HEK293 (cell line): ENCODE results near the gene GP9.

Experiments used
- CTCF ChIA-PET: fragments of 350-600 bp; formaldehyde crosslinking; extraction: SDS; loops from one replicate; lab custom pipeline; 2021; ENCODE audit warnings: antibody characterized with exemption; lab: Yijun Ruan, JAX
- POLR2A ChIA-PET: fragments of 300-600 bp; formaldehyde crosslinking; extraction: SDS; loops from one replicate; lab custom pipeline; 2020; ENCODE audit warnings: antibody characterized with exemption, inconsistent platforms; lab: Yijun Ruan, JAX
- H3K27ac ChIP-seq: fragments of 200-500 bp; sonication (Bioruptor generic); 2 replicates; pipeline ENCODE4 v1.5.1; 2014; ENCODE audit warnings: low read depth, low read length, control low read depth, inconsistent platforms; ENCODE audit errors: extremely low read depth
- H3K36me3 ChIP-seq, 2 experiments: fragments of 200-500 bp in 1 of 2; sonication (Bioruptor generic) in 1 of 2; 1 replicate in 1 of 2; 2 replicates in 1 of 2; pipeline ENCODE4 v1.5.1; 2014 to 2017; ENCODE audit warnings: inconsistent platforms in 2 of 2, low read length in 2 of 2; ENCODE audit not compliant: control insufficient read depth in 2 of 2, insufficient read depth in 1 of 2
- H3K4me1 ChIP-seq: fragments of 200-500 bp; sonication (Bioruptor generic); 2 replicates; pipeline ENCODE4 v1.5.1; 2014; ENCODE audit warnings: mild to moderate bottlenecking, low read length, inconsistent platforms; ENCODE audit not compliant: control insufficient read depth, insufficient read depth
- H3K4me3 ChIP-seq: 2 replicates; pipeline ENCODE4 v1.5.1; 2011; ENCODE audit warnings: low read depth, mild to moderate bottlenecking, control low read depth, low read length, moderate library complexity
- H3K9me3 ChIP-seq: fragments of 200-500 bp; sonication (Bioruptor generic); 2 replicates; pipeline ENCODE4 v1.5.1; 2014; ENCODE audit warnings: low read depth, low read length, inconsistent platforms; ENCODE audit not compliant: control insufficient read depth, insufficient read depth
- CTCF ChIP-seq: fragments of 450-650 bp; formaldehyde crosslinking; IDR thresholded peaks from 2 replicates; pipeline ENCODE4 v1.5.1; 2016; ENCODE audit warnings: missing biosample characterization, missing genetic modification characterization
- EGR2 ChIP-seq: fragments of 450-650 bp; formaldehyde crosslinking; IDR thresholded peaks from 2 replicates; pipeline ENCODE4 v1.5.1; 2016; ENCODE audit warnings: low read depth, missing biosample characterization, missing genetic modification characterization
- ELK4 ChIP-seq: IDR thresholded peaks from 2 replicates; pipeline ENCODE4 v1.6.1; 2011; ENCODE audit warnings: mild to moderate bottlenecking, low read depth, low read length, borderline replicate concordance
- GLIS2 ChIP-seq: fragments of 450-650 bp; formaldehyde crosslinking; IDR thresholded peaks from 2 replicates; pipeline ENCODE4 v1.5.1; 2016; ENCODE audit warnings: missing biosample characterization, missing genetic modification characterization
- INSM2 ChIP-seq: fragments of 450-650 bp; formaldehyde crosslinking; IDR thresholded peaks from 2 replicates; pipeline ENCODE4 v1.5.1; 2016; ENCODE audit warnings: missing biosample characterization, missing genetic modification characterization
- KLF9 ChIP-seq: fragments of 450-650 bp; formaldehyde crosslinking; IDR thresholded peaks from 2 replicates; pipeline ENCODE4 v1.5.1; 2016; ENCODE audit warnings: missing biosample characterization, missing genetic modification characterization, low read depth
- SP2 ChIP-seq: fragments of 450-650 bp; formaldehyde crosslinking; IDR thresholded peaks from 2 replicates; pipeline ENCODE4 v1.5.1; 2016; ENCODE audit warnings: missing biosample characterization, missing genetic modification characterization
- ZBTB11 ChIP-seq: fragments of 450-650 bp; formaldehyde crosslinking; conservative IDR thresholded peaks from 2 replicates; pipeline ENCODE4 v1.5.1; 2016; ENCODE audit warnings: low read depth, missing biosample characterization, missing genetic modification characterization
- ZBTB48 ChIP-seq: fragments of 450-650 bp; formaldehyde crosslinking; IDR thresholded peaks from 2 replicates; pipeline ENCODE4 v1.5.1; 2016; ENCODE audit warnings: missing biosample characterization, missing genetic modification characterization
- ZEB2 ChIP-seq: fragments of 450-650 bp; formaldehyde crosslinking; IDR thresholded peaks from 2 replicates; pipeline ENCODE4 v1.5.1; 2016; ENCODE audit warnings: missing biosample characterization, missing genetic modification characterization
- ZNF132 ChIP-seq: fragments of 450-650 bp; formaldehyde crosslinking; IDR thresholded peaks from 2 replicates; pipeline ENCODE4 v1.5.1; 2017; ENCODE audit warnings: missing biosample characterization, missing genetic modification characterization, borderline replicate concordance
- ZNF18 ChIP-seq: fragments of 450-650 bp; formaldehyde crosslinking; IDR thresholded peaks from 2 replicates; pipeline ENCODE4 v1.5.1; 2016; ENCODE audit warnings: missing biosample characterization, missing genetic modification characterization
- ZNF214 ChIP-seq: fragments of 450-650 bp; formaldehyde crosslinking; IDR thresholded peaks from 2 replicates; pipeline ENCODE4 v1.5.1; 2017; ENCODE audit warnings: missing biosample characterization, mild to moderate bottlenecking, missing genetic modification characterization, borderline replicate concordance
- ZNF24 ChIP-seq: fragments of 450-650 bp; formaldehyde crosslinking; IDR thresholded peaks from 2 replicates; pipeline ENCODE4 v1.5.1; 2016; ENCODE audit warnings: missing biosample characterization, missing genetic modification characterization
- ZNF580 ChIP-seq: fragments of 450-650 bp; formaldehyde crosslinking; IDR thresholded peaks from 2 replicates; pipeline ENCODE4 v1.5.1; 2016; ENCODE audit warnings: missing biosample characterization, missing genetic modification characterization
- ZNF610 ChIP-seq: fragments of 450-650 bp; formaldehyde crosslinking; IDR thresholded peaks from 2 replicates; pipeline ENCODE4 v1.5.1; 2016; ENCODE audit warnings: missing biosample characterization, missing genetic modification characterization, borderline replicate concordance
- ZNF664 ChIP-seq: fragments of 450-650 bp; formaldehyde crosslinking; IDR thresholded peaks from 2 replicates; pipeline ENCODE4 v1.5.1; 2016; ENCODE audit warnings: missing biosample characterization, missing genetic modification characterization
- ZNF677 ChIP-seq: fragments of 450-650 bp; IDR thresholded peaks from 2 replicates; pipeline ENCODE4 v1.5.0; 2018; ENCODE audit warnings: missing biosample characterization, mild to moderate bottlenecking, missing genetic modification characterization, moderate library complexity

GP9 gene

GRCh38 chr3:129025691-129026435 is 34.7 kb upstream of the GP9 start:
- H3K4me3 ChIP-seq = no peak overlapping the region
- POLR2A ChIA-PET = no interaction called here
- CTCF ChIA-PET = interaction anchor here (0.9 to 3.2 kb wide), 6 partner anchors 9 to 91 kb away, joined by 3 to 22 read pairs (median 7); no protein-coding TSS in a partner anchor
- no peaks in the 10 kb centered on the region for H3K9me3 ChIP-seq
- TF ChIP-seq ZNF677 = no peak
- peak; percentile 18; the same call in 1 of the 2 replicates for TF ChIP-seq ZNF664 (tag by site-specific recombination)
- no peaks in the 10 kb centered on the region for H3K4me1 ChIP-seq
- H3K27ac ChIP-seq = no peak overlapping the region
- H3K36me3 ChIP-seq = no peaks in the 10 kb centered on the region

GRCh38 chr3:129026728-129027543 is 33.6 kb upstream of the GP9 start:
- H3K4me1 ChIP-seq = no peaks in the 10 kb centered on the region
- H3K27ac ChIP-seq = peak overlapping the region; percentile 1; the same call in 1 of the 2 replicates
- H3K36me3 ChIP-seq = no peaks in the 10 kb centered on the region
- no peaks in the 10 kb centered on the region for H3K9me3 ChIP-seq
- peak overlapping the region; percentile 49 for H3K4me3 ChIP-seq
- ChIA-PET CTCF (interaction anchor here (0.6 to 3.2 kb wide), 19 partner anchors 10 to 1053 kb away, joined by 3 to 22 read pairs (median 4); no protein-coding TSS in a partner anchor), POLR2A (interaction anchor here (0.6 to 1.3 kb wide), 5 partner anchors 13 to 376 kb away, joined by 3 to 6 read pairs (median 4); no protein-coding TSS in a partner anchor)
- TF ChIP-seq KLF9 (tag by site-specific recombination) = no peak
- 0 out of 2 replicates have a peak, but pooled peaks have one; percentile 10 for TF ChIP-seq EGR2 (tag by site-specific recombination)
- TF ChIP-seq ZNF610 (tag by site-specific recombination) = no peak
- TF ChIP-seq ZNF214 = no peak
- TF ChIP-seq SP2 (tag by site-specific recombination) = peak; percentile 77
- TF ChIP-seq ZNF132 (tag by site-specific recombination) = no peak
- TF ChIP-seq ZBTB48 (tag by site-specific recombination) = 0 out of 2 replicates have a peak, but pooled peaks have one; percentile 29
- 0 out of 2 replicates have a peak, but pooled peaks have one; percentile 31 for TF ChIP-seq CTCF (tag by site-specific recombination)
- 0 out of 2 replicates have a peak, but pooled peaks have one; percentile 32 for TF ChIP-seq ZEB2 (tag by site-specific recombination)
- TF ChIP-seq ZNF24 (tag by site-specific recombination) = 0 out of 2 replicates have a peak, but pooled peaks have one; percentile 41
- 0 out of 2 replicates have a peak, but pooled peaks have one; percentile 23 for TF ChIP-seq ZNF18 (tag by site-specific recombination)
- peak; percentile 31; the same call in 1 of the 2 replicates for TF ChIP-seq INSM2 (tag by site-specific recombination)
- TF ChIP-seq ELK4 = peak; percentile 84; the same call in 1 of the 2 replicates
- TF ChIP-seq GLIS2 (tag by site-specific recombination) = peak; percentile 85
- TF ChIP-seq ZBTB11 = peak; percentile 61; the same call in 1 of the 2 replicates
- no peak for TF ChIP-seq ZNF580
